H1 (cell line): Measurements from ENCODE around the gene RALGAPB.
"Not testable (repeated sequence)": the region's sequence is repeated elsewhere in the genome, so short reads cannot be mapped to it uniquely, and the experiment has no call there.

Source experiments
- ATF2 ChIP-seq: IDR thresholded peaks from 2 replicates; pipeline ENCODE4 v1.6.1; 2012; ENCODE audit warnings: low read length, inconsistent platforms
- CEBPB ChIP-seq: IDR thresholded peaks from 2 replicates; pipeline ENCODE4 v1.6.1; 2012; ENCODE audit warnings: low read depth, low read length
- CHD7 ChIP-seq: fragments of 300-600 bp; sonication (generic); IDR thresholded peaks from 2 replicates; pipeline ENCODE4 v1.7.1; 2012; ENCODE audit warnings: low read length, moderate library complexity, mild to moderate bottlenecking, inconsistent platforms; ENCODE audit not compliant: insufficient replicate concordance
- CTCF ChIP-seq, 3 experiments: IDR thresholded peaks; 1 replicate in 2 of 3; 2 replicates in 1 of 3; pipeline versions ENCODE4 v1.5.1 to v1.6.1; 2011; ENCODE audit warnings: low read length in 3 of 3, mild to moderate bottlenecking in 3 of 3, inconsistent platforms in 2 of 3, low read depth in 1 of 3, moderate library complexity in 1 of 3; ENCODE audit not compliant: insufficient read depth in 1 of 3; ENCODE audit errors: control extremely low read depth in 1 of 3
- EP300 ChIP-seq, 2 experiments: IDR thresholded peaks; 1 replicate in 1 of 2; 2 replicates in 1 of 2; pipeline ENCODE4 v1.6.1; 2011 to 2012; ENCODE audit warnings: low read depth in 2 of 2, low read length in 2 of 2, mild to moderate bottlenecking in 2 of 2, borderline replicate concordance in 1 of 2, inconsistent platforms in 1 of 2, moderate library complexity in 1 of 2
- GTF2F1 ChIP-seq: IDR thresholded peaks from 2 replicates; pipeline ENCODE4 v1.6.1; 2012; ENCODE audit warnings: low read depth, low read length, improper control_type of control experiment, borderline replicate concordance
- KDM5A ChIP-seq: fragments of 200-600 bp; IDR thresholded peaks from 2 replicates; pipeline ENCODE4 v1.7.1; 2012; ENCODE audit warnings: mild to moderate bottlenecking, low read length, inconsistent platforms, mixed read lengths
- POLR2A ChIP-seq, 2 experiments: IDR thresholded peaks; 1 replicate in 1 of 2; 2 replicates in 1 of 2; pipeline ENCODE4 v1.6.1; 2011; ENCODE audit warnings: low read depth in 2 of 2, low read length in 2 of 2, mild to moderate bottlenecking in 2 of 2; ENCODE audit errors: control extremely low read depth in 1 of 2
- RAD21 ChIP-seq, 2 experiments: IDR thresholded peaks in 1 of 2; conservative IDR thresholded peaks in 1 of 2; 2 replicates each; pipeline ENCODE4 v1.6.1; 2011; ENCODE audit warnings: low read depth in 2 of 2, low read length in 2 of 2, improper control_type of control experiment in 1 of 2, inconsistent platforms in 1 of 2, mild to moderate bottlenecking in 1 of 2, moderate library complexity in 1 of 2
- TAF1 ChIP-seq: IDR thresholded peaks from 2 replicates; pipeline ENCODE4 v1.6.1; 2011; ENCODE audit warnings: mild to moderate bottlenecking, low read depth, low read length
- USF2 ChIP-seq: IDR thresholded peaks from 2 replicates; pipeline ENCODE4 v1.6.1; 2011; ENCODE audit warnings: low read length, improper control_type of control experiment

- not testable (repeated sequence) for TF ChIP-seq CTCF (IDR thresholded peaks at IDR 0.05; ENCODE audit: control extremely low read depth in 1 of 3, insufficient read depth in 1 of 3, low read depth in 1 of 3, low read length in 3 of 3); RAD21 (IDR thresholded peaks at IDR 0.05 in 1 of 2, conservative IDR thresholded peaks at IDR 0.05 in 1 of 2; ENCODE audit: low read depth in 2 of 2, low read length in 2 of 2); CHD7; POLR2A (IDR thresholded peaks at IDR 0.05; ENCODE audit: control extremely low read depth in 1 of 2, low read depth in 2 of 2, low read length in 2 of 2); EP300 (IDR thresholded peaks at IDR 0.05; ENCODE audit: borderline replicate concordance in 1 of 2, low read depth in 2 of 2, low read length in 2 of 2); TAF1; CEBPB; KDM5A; GTF2F1; USF2; ATF2
Measured at GRCh38 chr20:38460631-38461030, 12.0 kb upstream of the RALGAPB start.
